Measurements from ENCODE around the gene ARL8B.

Gene ARL8B

GRCh38 chr3:5205165-5205941 lies 83.3 kb downstream of the ARL8B start:
- DNase-seq (ENCODE audit: low read depth in 2 of 2), result no peak

GRCh38 chr3:5210926-5211325 lies 88.8 kb downstream of the ARL8B start:
- no peak for DNase-seq (ENCODE audit: low read depth in 2 of 2)

DNA sequence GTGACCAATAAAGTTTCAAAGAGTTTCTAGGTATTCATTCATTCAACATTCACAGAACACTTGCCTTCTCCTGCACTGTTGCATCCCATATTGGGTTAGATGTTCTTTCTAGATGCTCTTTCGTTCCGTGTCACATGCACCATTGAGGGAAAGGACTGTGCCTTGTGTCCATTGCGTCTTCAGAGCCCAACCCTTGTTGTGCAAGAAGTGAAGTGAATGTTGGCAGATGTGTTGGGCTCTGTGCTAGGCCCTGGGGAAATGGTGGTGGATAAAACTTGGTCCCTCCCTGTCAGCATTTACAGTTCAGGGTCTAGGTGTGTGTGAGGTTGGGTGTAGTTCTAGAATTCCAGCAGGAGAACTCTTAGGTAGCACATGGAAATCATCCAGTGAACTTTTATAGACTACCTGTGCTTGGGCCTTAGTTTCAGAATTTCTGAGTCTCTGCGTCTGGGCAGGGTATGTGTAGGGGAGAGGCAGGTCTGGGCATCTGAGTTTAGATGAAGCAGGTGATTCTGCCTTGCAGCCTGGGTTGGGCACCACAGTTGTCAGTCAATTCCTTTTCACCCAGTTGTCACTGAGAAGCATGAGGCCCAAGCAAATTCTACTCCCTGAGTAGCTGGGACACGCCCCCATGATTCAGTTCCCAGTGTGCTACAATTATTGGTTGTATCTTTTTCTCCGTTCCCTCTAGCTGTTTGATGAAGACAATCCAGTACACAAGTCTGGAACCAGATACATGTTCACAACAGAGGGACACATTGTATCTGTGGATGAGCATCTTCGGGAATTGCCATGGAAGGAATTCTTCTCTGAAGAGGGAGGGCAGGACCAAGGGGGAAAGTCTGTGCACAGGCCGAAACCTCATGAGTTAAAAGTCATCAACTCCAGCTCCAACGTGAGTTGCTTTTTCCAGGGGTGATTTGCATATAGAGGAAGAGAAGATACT lies 90.8 kb downstream of the ARL8B start:
- no peak for DNase-seq (ENCODE audit: low read depth in 2 of 2)

GRCh38 chr3:5213574-5213966 lies 91.5 kb downstream of the ARL8B start:
- no peak for DNase-seq (ENCODE audit: low read depth in 2 of 2)

- no peak for DNase-seq (ENCODE audit: low read depth in 2 of 2)
Measured at GRCh38 chr3:5214352-5214751, 92.3 kb downstream of the ARL8B start.

GRCh38 chr3:5217824-5218595 lies 95.9 kb downstream of the ARL8B start:
- no peak for DNase-seq (ENCODE audit: low read depth in 2 of 2)

DNA sequence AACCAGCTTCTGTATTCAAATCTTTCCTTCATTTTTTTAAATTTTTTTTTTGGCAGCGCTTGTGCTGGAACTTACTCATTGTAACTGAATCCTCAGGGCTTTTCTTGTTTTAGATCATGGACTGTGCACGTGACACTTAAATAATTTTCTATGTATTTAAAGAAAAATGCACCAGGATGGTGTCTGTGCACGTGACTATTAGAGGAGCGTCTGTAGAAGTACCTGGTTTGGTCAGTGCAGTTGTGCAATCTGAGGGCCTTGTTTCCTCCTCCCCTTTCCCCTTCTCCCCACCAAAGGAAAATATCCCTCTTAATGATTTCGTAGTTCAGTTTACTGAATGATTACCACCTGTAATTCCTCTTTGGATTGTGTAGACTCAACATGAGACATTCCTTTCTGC lies 96.7 kb downstream of the ARL8B start:
- DNase-seq (ENCODE audit: low read depth in 2 of 2), result no peak

GRCh38 chr3:5219216-5219615 lies 97.1 kb downstream of the ARL8B start:
- no peak for DNase-seq (ENCODE audit: low read depth in 2 of 2)

GRCh38 chr3:5220193-5220592 lies 98.1 kb downstream of the ARL8B start:
- no peak for DNase-seq (ENCODE audit: low read depth in 2 of 2)

- DNase-seq (ENCODE audit: low read depth in 2 of 2), result no peak
Measured at GRCh38 chr3:5220667-5221431, 98.8 kb downstream of the ARL8B start.

- no peak for DNase-seq (ENCODE audit: low read depth in 2 of 2)
Measured at GRCh38 chr3:5221701-5222100, 99.6 kb downstream of the ARL8B start.

GRCh38 chr3:5222283-5223005 lies 100.4 kb downstream of the ARL8B start:
- DNase-seq (ENCODE audit: low read depth in 2 of 2), result no peak

- DNase-seq (ENCODE audit: low read depth in 2 of 2), result no peak
Measured at GRCh38 chr3:5226783-5227182, 104.7 kb downstream of the ARL8B start.

- DNase-seq (ENCODE audit: low read depth in 2 of 2), result no peak
Measured at GRCh38 chr3:5227812-5228211, 105.7 kb downstream of the ARL8B start.

DNA sequence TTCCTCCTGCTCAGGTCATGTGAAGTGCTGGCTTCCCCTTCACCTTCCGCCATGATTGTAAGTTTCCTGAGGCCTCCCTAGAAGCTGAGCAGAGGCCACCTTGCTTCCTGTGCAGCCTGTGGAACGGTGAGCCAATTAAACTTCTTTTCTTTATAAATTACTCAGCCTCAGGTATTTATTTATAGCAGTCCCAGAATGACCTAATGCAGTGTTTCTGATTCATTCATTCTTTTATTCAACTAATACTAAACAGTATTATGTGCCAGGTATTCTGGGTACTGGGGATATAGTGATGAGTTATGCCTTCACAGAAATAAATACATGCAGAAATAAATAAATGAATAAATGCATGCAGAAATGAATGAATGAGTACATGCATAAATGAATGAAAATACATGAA lies 107.3 kb downstream of the ARL8B start:
- no peak for DNase-seq (ENCODE audit: low read depth in 2 of 2)
